Smooth muscle cell (in vitro differentiated cells): Measurements from ENCODE around the gene TTC12. TPM values are rescaled to one million over a fixed set of nuclear protein-coding genes. Genes with fewer than 3 reads are reported as not detected.
A peak's percentile ranks its signal among the peaks of the same experiment; 100 is the strongest.
"Not testable (repeated sequence)": the region's sequence is repeated elsewhere in the genome, so short reads cannot be mapped to it uniquely, and the experiment has no call there.

Experiments
- DNase-seq: peaks from one replicate; lab custom pipeline; 2025; ENCODE audit not compliant: unreplicated experiment; lab: John Stamatoyannopoulos, UW
- H2AFZ ChIP-seq: fragments of 200-600 bp; sonication (generic); 2 replicates; pipeline ENCODE4 v1.6.0; 2016; ENCODE audit warnings: antibody characterized with exemption, low read depth, mild to moderate bottlenecking
- H3F3A ChIP-seq: fragments of 200-600 bp; sonication (generic); 2 replicates; pipeline ENCODE4 v1.6.0; 2017; ENCODE audit warnings: antibody characterized with exemption, low read depth
- H3K27ac ChIP-seq: fragments of 200-600 bp; sonication (generic); 2 replicates; pipeline ENCODE4 v1.5.1; 2016; ENCODE audit warnings: low read depth, mild to moderate bottlenecking
- H3K27me3 ChIP-seq: fragments of 200-600 bp; sonication (generic); 2 replicates; pipeline ENCODE4 v1.6.1; 2016; ENCODE audit warnings: low read depth, mild to moderate bottlenecking
- H3K36me3 ChIP-seq: fragments of 200-600 bp; sonication (generic); 2 replicates; pipeline ENCODE4 v1.5.1; 2016; ENCODE audit warnings: low read depth
- H3K4me1 ChIP-seq: fragments of 200-600 bp; sonication (generic); 2 replicates; pipeline ENCODE4 v1.5.1; 2016; ENCODE audit warnings: low read depth
- H3K4me2 ChIP-seq: fragments of 200-600 bp; sonication (generic); 2 replicates; pipeline ENCODE4 v1.6.0; 2016; ENCODE audit warnings: mild to moderate bottlenecking
- H3K4me3 ChIP-seq: fragments of 200-600 bp; sonication (generic); 2 replicates; pipeline ENCODE4 v1.5.1; 2016; ENCODE audit warnings: mild to moderate bottlenecking
- H3K79me2 ChIP-seq: fragments of 200-600 bp; sonication (generic); 2 replicates; pipeline ENCODE4 v1.6.0; 2016; ENCODE audit warnings: low read depth, mild to moderate bottlenecking
- H3K9ac ChIP-seq: fragments of 200-600 bp; sonication (generic); 2 replicates; pipeline ENCODE4 v1.6.0; 2016; ENCODE audit warnings: low read depth
- H3K9me3 ChIP-seq: fragments of 200-600 bp; sonication (generic); replicated peaks from 2 replicates; pipeline ENCODE4 v1.5.1; 2016; ENCODE audit warnings: low read depth
- H4K20me1 ChIP-seq: fragments of 200-600 bp; sonication (generic); 2 replicates; pipeline ENCODE4 v1.6.0; 2016; ENCODE audit warnings: low read depth
- WGBS: methylation state at CpG from one replicate; pipeline ENCODE4 v1.1.7; 2016; ENCODE audit warnings: low lambda C conversion rate; 5-methylcytosine and 5-hydroxymethylcytosine counted together
- polyA plus RNA-seq: library from polyadenylated mRNA; unstranded; fragments of >200 nt; fragmentation: Nextera tagmentation; extraction: Ambion mirVana; gene quantifications from 2 replicates; pipeline ENCODE4 v1.2.1, GENCODE V29; 2016
- total RNA-seq: library from RNA; depleted of rRNA; stranded (reverse); fragments of >200 nt; gene quantifications from 2 replicates; pipeline ENCODE4 v1.2.3, GENCODE V29; 2014
- TF ChIP-seq, protein P1 (sequence below): fragments of 200-600 bp; sonication (generic); IDR thresholded peaks from 2 replicates; pipeline ENCODE4 v1.5.1; 2017; ENCODE audit warnings: borderline replicate concordance, mild to moderate bottlenecking, antibody characterized with exemption; ENCODE audit not compliant: insufficient read depth, poor library complexity, severe bottlenecking

The TTC12 gene
- total and polyA plus RNA-seq, 2 experiments from 2014 or later: 5.8 to 8.8 TPM

DNA sequence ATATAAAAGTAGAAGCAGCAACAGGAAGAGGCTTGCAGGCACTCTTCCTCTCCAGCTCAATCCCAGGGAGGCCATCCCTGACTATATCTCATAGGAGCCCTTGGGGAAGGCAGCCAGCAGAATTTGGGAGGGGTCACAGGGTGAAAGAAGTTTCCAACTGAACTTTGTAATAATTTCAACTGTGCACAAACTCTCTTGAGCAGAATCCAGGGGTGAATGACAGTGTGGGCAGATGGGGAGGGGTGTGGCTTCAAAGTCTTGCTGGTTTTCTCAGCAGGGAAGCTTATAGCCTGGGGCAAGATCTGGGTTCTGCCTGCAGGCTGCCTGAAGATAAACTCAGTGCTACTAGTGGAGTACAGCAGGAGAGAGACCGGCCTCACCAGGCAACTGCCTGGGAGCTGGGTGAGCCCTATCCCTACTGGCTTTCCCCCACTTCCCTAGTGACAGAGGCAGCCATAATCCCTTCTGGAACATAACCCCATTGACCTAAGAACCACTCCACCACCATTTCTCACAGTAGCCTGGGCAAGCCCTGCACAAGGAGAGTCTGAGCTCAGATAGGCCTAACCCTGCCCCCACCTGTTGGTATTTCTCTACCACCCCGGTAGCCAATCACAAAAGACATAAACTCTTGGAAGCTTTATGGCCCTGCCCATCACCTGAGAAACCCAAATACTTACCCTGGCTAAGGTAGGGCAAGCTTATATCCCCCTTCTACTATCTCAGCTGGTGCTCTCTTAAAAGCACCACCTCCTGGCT, 17.8 kb upstream of the TTC12 start:
- no peak overlapping the region for H3K27ac ChIP-seq
- WGBS: 76% methylated on average over 2 of the region's 2 CpGs
- no peaks in the 10 kb centered on the region for H3K9me3 ChIP-seq
- H3K4me1 ChIP-seq: no peaks in the 10 kb centered on the region
- H3K36me3 ChIP-seq: no peaks in the 10 kb centered on the region
- H3K79me2 ChIP-seq: no peaks in the 10 kb centered on the region
- TF ChIP-seq, protein P1, sequence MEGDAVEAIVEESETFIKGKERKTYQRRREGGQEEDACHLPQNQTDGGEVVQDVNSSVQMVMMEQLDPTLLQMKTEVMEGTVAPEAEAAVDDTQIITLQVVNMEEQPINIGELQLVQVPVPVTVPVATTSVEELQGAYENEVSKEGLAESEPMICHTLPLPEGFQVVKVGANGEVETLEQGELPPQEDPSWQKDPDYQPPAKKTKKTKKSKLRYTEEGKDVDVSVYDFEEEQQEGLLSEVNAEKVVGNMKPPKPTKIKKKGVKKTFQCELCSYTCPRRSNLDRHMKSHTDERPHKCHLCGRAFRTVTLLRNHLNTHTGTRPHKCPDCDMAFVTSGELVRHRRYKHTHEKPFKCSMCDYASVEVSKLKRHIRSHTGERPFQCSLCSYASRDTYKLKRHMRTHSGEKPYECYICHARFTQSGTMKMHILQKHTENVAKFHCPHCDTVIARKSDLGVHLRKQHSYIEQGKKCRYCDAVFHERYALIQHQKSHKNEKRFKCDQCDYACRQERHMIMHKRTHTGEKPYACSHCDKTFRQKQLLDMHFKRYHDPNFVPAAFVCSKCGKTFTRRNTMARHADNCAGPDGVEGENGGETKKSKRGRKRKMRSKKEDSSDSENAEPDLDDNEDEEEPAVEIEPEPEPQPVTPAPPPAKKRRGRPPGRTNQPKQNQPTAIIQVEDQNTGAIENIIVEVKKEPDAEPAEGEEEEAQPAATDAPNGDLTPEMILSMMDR: no peak
- no peak overlapping the region for H3K9ac ChIP-seq
- H2AFZ ChIP-seq: no peak overlapping the region
- no peaks in the 10 kb centered on the region for H4K20me1 ChIP-seq
- H3K27me3 ChIP-seq: peaks cover 15% of the 10 kb centered on the region
- DNase-seq: no peak
- no peak overlapping the region for H3K4me3 ChIP-seq
- no peaks in the 10 kb centered on the region for H3F3A ChIP-seq
- H3K4me2 ChIP-seq: no peak overlapping the region

DNA sequence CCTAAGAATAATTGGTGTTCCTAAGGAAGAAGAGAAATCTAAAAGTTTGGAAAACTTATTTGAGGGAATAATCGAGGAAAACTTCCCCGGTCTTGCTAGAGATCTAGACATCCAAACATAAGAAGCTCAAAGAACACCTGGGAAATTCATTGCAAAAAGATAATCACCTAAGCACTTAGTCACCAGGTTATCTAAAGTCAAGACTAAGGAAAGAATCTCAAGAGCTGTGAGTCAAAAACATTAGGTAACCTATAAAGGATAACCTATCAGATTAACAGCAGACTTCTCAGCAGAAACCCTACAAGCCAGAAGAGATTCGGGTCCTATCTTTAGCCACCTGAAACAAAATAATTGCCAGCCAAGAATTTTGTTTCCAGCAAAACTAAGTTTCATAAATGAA, 15.9 kb upstream of the TTC12 start:
- not testable (repeated sequence) for DNase-seq, H2AFZ ChIP-seq

DNA sequence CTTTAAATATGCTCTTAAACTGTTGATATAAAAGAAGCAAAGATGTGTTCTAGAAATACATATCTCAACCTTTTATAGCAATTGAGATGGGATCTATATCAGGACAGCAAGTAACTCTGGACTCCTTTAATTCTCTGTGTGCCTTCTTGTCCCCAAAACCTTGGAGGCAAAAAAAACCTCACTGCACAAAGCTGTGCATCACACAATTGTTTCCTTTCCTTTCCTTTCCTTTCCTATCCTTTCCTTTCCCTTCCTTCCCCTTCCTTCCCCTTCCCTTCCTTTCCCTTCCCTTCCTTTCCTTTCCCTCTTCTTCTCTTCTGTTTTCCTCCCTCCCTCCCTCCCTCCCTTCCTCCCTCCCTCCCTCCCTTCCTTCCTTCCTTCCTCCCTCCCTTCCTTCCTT, 9.5 kb upstream of the TTC12 start:
- Histone ChIP-seq H3K9ac (no peak overlapping the region), H4K20me1 (no peaks in the 10 kb centered on the region), H3K36me3 (no peaks in the 10 kb centered on the region), H3K4me2 (no peak overlapping the region), H3K4me1 (no peaks in the 10 kb centered on the region), H3K9me3 (no peaks in the 10 kb centered on the region), H3K27ac (no peak overlapping the region), H3K79me2 (no peaks in the 10 kb centered on the region), H2AFZ (no peak overlapping the region), H3K4me3 (no peak overlapping the region), H3F3A (no peaks in the 10 kb centered on the region), H3K27me3 (peaks cover 8% of the 10 kb centered on the region)
- no peak for DNase-seq
- TF ChIP-seq, protein P1: no peak

More for the DNA sequence above, 15.9 kb upstream of the TTC12 start:
- not testable (repeated sequence) for H3K79me2 ChIP-seq, H3K4me3 ChIP-seq, H3K4me1 ChIP-seq, H3K9me3 ChIP-seq, H3F3A ChIP-seq, H3K27ac ChIP-seq, H3K9ac ChIP-seq, H4K20me1 ChIP-seq, H3K36me3 ChIP-seq, H3K4me2 ChIP-seq
- peaks cover 15% of the 10 kb centered on the region for H3K27me3 ChIP-seq
- 96% methylated on average over 3 of the region's 3 CpGs for WGBS

DNA sequence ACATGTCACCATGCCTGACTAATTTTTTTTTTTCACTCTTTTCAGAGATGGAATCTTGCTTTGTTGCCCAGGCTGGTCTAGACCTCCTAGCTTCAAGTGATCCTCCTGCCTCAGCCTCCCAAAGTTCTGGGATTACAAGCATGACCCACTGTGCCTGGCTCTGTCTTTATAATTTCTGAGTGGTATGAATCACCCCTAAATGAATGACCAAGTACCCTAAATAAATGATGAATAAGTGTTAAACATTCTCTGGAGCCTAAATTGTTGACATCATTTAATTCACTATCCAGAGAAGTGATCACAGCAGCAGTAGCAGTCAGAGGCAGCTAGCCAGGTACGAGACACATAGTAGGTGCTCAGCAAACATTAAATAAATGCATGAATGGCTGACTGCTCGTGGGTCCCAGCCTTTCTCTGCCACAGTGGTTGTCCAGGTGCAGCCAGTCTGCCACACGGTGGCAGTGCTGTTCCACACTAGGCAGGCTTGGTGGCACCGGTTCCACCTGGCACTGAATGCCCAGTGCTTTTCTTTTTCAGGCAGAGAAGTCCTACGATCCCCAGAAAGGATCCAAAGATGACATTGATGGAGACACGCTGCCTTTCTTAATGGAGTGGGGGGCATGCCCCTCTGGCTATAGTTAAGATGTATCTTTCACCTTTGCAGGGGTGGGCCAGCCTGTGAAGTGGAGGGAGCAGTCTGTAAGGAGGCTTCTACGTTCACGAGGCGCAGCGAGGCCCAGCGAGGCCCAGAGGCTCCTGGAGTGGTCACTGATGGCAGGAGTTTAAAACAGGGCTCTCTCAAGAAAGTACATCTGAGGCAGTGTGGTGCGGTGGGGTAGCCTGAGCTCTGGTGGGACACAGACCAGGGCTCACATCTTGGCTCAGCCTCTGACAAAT, 8.7 kb upstream of the TTC12 start:
- no peak overlapping the region for H3K4me2 ChIP-seq
- no peaks in the 10 kb centered on the region for H3K9me3 ChIP-seq
- H3K4me3 ChIP-seq: no peak overlapping the region
- H3K9ac ChIP-seq: no peak overlapping the region
- no peak overlapping the region for H3K27ac ChIP-seq
- H3K27me3 ChIP-seq: peaks cover 3% of the 10 kb centered on the region
- WGBS: 56% methylated on average over 12 of the region's 12 CpGs
- DNase-seq: peak; percentile 9
- H3K79me2 ChIP-seq: no peaks in the 10 kb centered on the region
- H3K4me1 ChIP-seq: no peaks in the 10 kb centered on the region
- no peak overlapping the region for H2AFZ ChIP-seq
- TF ChIP-seq, protein P1: peak; percentile 98
- H4K20me1 ChIP-seq: no peaks in the 10 kb centered on the region
- H3K36me3 ChIP-seq: no peaks in the 10 kb centered on the region
- H3F3A ChIP-seq: no peaks in the 10 kb centered on the region
